C4-2B (cell line): ENCODE measurements around the gene MINDY1.

Experiments used
- ZFX ChIP-seq: fragments of 450-650 bp; IDR thresholded peaks from 2 replicates; pipeline ENCODE4 v1.6.1; 2017
- TF ChIP-seq, protein P1 (sequence below): fragments of 450-650 bp; conservative IDR thresholded peaks from 2 replicates; pipeline ENCODE4 v1.5.1; 2017; ENCODE audit warnings: mild to moderate bottlenecking

DNA sequence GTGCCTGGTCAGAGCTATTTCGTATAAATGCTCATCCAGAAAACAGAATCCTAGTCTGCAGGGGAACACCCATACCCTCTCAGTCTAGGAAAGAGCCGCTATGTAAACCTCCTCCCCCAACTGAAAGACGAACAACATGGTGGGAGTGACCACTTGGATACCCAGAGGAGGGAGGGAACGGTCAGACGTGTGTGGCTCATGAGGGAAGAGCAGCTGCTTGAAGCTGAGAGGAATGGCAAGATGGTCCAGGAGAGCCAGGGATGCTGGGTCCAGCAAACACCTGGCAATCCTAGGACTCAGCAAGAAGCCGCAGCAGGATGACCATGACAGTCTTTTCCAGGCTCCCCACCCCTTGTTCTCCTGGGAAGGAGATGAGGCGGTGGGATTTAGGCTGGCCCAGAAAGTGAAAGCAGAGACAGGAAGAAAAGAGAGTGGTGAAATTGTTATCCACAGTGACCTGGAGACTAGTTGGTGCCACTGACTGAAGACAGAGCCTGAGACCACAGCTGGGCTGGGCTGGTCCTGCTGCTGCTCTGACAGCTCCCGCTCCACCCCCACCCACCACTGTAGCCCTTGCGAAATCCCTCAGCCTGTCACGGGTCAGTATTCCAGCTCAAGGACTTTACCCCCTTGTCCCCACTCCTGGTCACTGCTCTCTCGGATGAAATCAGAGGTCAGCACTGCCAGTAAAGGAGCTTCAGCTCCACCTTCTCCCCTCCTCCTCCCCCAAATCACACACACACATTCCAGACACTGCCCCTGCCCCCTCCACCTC is 35.7 kb downstream of the MINDY1 start:
- TF ChIP-seq, protein P1, sequence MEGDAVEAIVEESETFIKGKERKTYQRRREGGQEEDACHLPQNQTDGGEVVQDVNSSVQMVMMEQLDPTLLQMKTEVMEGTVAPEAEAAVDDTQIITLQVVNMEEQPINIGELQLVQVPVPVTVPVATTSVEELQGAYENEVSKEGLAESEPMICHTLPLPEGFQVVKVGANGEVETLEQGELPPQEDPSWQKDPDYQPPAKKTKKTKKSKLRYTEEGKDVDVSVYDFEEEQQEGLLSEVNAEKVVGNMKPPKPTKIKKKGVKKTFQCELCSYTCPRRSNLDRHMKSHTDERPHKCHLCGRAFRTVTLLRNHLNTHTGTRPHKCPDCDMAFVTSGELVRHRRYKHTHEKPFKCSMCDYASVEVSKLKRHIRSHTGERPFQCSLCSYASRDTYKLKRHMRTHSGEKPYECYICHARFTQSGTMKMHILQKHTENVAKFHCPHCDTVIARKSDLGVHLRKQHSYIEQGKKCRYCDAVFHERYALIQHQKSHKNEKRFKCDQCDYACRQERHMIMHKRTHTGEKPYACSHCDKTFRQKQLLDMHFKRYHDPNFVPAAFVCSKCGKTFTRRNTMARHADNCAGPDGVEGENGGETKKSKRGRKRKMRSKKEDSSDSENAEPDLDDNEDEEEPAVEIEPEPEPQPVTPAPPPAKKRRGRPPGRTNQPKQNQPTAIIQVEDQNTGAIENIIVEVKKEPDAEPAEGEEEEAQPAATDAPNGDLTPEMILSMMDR, result no peak
- TF ChIP-seq ZFX, result no peak
